Right ventricle myocardium inferior (tissue), 1 donor: Measurements from ENCODE around the gene STK25. TPM values are rescaled to one million over a fixed set of nuclear protein-coding genes. Genes with fewer than 3 reads are reported as not detected.
"Not testable (repeated sequence)": the region's sequence is repeated elsewhere in the genome, so short reads cannot be mapped to it uniquely, and the experiment has no call there.

Experiments used
- ATAC-seq: fragments of 200-7000 bp; cut with Tn5 transposase; one replicate; pipeline ENCODE4 v1.9.1; 2020; ENCODE audit warnings: mild to moderate bottlenecking, moderate library complexity
- DNase-seq: peaks from one replicate; pipeline ENCODE4 v3.0.0; 2021; ENCODE audit errors: missing footprints
- intact Hi-C: fragments of 100-400 bp; cut with DNase I; formaldehyde crosslinking; loops from one replicate; pipeline ENCODE4 v1.11.0; 2022
- total RNA-seq: library from RNA; stranded (reverse); fragmentation: NEBNext Ultra II Directional; extraction: Animal tissue kit (Norgen Biotek cat#: 25700); gene quantifications from one replicate; pipeline ENCODE4 v1.2.1, GENCODE V29; 2021
- donor health status: DM: no; HTN: yes; CAD: no; lungs with severe emphysema.

Gene STK25
- total RNA-seq, 1 donor from 2014 or later = 97.4 TPM

DNA sequence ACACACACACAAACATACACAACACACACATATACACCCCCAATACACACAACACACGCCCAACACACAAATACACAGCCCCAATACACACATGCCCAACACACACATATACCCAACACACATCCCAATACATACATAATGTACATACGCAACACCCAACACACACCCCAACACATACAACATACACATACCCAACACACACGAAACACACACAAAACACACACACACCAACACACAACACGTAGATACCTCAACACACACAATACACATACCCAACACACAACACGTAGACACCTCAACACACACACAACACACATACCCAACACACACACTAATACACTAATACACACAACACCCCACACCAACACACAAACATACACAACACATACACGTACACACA is 8.9 kb upstream of the STK25 start:
- no peak for DNase-seq
- ATAC-seq = no peak
- intact Hi-C loops = no loop called here

DNA sequence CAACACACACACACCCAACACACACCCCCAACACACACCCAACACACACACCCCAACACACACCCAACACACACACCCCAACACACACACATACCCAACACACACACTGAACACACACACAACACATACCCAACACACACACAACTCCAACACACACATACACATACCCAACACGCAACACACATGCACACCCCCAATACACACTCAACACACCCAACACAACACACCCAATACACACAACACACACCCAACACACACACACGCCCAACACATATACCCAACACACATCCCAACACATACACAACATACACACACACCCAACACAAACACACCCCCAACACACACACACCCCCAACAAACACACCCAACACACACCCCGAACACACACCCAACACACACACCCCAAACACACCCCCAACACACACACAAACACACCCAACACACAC is 8.2 kb upstream of the STK25 start:
- ATAC-seq (no peak), DNase-seq (no peak)
- intact Hi-C loops = no loop called here

DNA sequence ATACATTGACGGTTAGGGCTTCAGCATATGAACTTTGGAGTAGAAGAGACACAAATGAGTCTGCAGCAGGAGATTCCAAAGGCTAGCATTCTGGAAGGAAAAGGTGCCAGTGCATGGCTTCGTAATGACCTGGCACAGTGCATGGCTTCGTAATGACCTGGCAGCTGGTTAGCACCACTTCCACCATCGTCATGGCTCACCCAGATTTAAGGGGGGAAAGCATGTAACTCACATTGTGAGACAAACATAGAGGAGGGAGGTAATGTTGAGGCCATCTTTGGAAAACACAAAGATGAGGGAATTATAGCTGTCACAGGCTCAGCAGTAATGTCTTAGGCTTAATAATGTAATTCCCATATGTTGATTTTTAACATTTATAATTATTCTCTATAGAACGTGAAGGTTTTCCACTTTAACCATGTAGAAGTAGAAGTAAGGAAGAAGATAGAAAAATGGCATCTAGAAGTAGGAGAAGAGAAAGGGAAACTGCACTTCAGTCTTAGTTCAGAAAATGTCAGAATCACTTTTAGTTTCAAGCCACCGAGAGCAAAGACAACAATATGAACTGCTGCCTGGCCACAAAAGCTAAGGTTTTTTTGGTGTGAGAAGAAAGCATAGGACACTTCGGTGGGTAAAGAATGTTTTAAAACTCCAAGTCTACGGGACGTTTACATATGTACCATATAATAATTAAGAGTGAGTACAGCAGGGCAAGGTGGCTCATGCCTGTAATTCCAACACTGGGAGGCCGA is 6.8 kb upstream of the STK25 start:
- no peak for DNase-seq
- intact Hi-C loops = no loop called here
- ATAC-seq = no peak

DNA sequence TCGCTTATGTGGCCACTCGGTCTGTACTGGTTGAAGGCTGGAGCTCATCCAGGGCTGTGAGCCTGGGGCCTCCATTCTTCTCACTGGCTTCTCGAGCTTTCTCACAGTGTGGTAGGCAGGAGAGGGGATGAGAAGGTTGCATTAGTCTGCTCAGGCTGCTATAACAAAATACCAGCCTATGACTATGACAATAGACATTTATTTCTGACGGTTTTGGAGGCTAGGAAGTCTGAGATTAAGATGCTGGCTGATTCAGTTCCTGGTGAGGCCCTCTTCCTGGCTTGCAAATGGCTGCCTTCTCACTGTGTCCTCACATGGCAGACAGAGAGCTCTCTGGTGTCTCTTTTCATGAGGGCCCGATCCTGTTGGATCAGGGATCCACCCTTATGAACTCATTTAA is 6.2 kb upstream of the STK25 start:
- intact Hi-C loops = no loop called here
- ATAC-seq (no peak), DNase-seq (peak; percentile 13)

DNA sequence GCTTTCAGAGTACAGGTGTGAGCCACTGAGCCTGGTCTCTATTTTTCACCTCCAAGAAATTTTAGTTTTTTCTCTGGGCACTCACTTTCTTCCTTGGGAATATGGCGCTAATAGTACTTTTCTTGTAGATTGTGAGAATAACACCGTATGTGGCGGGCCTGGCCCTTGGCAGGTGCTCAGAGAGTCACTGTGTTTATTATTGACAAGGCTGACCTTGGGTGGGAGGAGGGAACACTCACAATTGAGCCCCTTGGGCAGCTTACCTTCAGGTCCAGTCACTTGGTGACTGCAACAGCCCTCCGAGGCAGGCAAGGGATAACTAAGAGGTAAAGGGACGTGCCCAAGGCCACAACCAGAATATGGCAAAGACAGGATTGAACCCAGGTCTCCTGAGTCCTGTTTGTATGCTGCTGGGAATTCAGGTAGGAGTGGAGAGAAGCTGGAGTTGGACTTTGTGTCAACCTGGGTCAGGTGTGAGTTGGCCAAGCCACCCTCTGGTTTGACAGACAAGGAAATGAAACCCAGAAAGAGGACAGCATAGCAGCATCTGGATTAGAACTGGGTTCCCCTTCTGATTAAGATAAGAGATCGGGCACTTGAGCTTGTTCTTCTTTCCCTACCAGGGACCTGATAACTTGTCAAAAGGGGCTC is 2.8 kb upstream of the STK25 start:
- intact Hi-C loops = no loop called here
- ATAC-seq = no peak
- peak; percentile 21 for DNase-seq

DNA sequence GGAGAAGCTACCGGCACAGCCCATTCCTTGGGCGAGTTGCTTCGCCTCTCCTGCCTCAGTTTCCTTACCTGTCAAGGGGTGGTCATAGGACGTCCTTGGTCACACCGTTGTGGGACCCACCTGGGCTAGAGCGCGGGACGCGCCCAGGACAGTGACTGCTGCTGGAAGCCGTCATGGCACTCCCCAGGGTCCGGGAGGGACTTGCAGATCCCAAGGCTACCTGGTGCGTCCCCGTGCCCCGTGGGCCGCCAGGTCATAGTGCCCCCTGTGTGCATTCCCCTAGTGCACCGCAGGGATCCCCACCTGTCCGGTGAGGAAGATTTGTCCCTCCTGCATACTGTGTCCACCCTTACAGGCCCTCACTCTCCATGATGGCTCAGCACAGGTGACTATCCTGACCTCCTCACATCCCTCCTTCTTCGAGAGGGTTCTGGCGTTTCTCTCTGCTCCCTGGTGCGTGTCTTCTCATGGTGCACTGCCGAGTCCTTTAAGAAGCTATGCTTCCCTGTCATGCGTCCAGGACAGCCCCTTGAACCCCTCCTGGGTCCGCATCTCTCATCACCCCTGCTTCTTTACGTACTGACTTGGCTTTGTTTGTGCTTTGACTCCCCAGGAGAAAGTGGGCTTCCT is 886 bp upstream of the STK25 start:
- ATAC-seq (no peak), DNase-seq (no peak)
- intact Hi-C loops = loop anchor here (5.0 kb wide), 3 partner anchors 103 to 192 kb away; partner anchors contain the start of genes FARP2, HDLBP and SEPTIN2

DNA sequence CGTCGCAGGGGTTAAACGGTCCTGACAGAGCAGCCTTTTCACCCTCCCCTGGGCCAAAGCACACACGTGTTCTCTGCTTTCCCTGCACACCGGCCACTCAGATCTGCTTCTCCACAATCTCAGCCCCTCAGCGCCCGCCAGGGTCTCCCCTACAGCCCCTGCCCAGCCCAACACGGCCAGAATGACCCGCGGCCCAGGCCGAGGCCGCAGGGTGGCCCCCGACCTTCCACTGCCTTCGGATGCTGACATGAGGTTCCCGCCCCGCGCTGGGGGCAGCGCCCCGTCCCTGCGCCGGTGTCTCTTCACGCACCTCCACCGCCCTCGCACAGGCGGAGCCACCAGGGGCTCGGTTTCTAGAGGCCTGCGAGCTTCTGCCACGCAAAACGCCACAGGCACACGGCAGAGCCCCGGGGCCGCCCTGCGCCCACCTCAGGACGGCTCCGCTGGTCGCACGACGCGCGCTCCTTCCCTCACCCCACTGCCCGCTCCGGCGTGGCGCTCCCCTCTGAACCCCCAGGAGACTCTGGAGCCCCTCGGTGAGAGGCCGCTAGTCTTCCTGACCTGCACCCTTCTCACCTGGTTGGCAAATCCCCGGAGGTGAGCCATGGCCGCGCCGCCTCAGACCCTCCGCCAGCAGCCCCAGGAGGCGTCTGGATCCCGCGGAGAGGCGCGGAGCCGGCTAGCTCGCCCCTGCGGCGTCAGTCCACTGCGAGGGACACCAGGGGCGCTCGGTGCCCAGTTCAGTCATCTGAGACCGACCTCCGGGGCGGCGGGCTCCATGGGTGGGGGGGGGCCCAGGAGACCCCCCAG is 749 bp downstream of the STK25 start:
- ATAC-seq (no peak), DNase-seq (peak; percentile 78)
- intact Hi-C loops = loop anchor here (2.0 to 5.0 kb wide), 4 partner anchors 51 to 190 kb away; partner anchors contain the start of genes BOK, FARP2, HDLBP and SEPTIN2

DNA sequence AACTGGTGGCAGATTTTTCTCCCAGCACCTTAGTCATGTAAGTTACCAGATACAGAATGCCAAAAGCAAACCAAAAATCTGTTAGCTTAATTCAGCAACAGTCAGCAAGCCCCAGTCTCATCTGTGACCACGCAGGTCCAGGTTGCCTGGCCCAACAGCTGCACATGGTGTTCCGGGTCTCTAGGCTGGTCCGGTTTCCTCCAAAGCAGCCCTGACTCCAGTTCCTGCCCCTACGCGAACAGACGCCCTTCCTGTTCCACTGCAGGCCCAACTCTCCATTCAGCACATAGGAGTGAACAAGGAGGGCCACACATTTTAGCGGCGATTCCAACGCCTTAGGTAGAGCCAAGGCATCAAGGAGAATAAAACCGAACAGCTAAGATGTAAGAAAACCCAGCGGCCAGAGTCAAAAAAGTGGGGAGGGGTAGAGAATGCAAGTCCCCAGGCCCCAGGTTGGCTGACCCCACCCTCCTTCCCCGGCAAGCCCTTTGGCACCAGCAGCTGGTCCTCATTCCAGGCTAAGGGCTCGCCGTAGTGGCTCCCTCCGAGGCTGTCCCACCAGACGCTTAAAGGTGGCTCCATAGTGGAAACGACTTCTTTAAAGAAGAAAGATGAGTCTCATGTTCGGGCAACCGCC is 1.5 kb downstream of the STK25 start:
- ATAC-seq (no peak), DNase-seq (peak; percentile 55)
- intact Hi-C loops = loop anchor here (2.0 to 5.0 kb wide), 4 partner anchors 52 to 190 kb away; partner anchors contain the start of genes BOK, FARP2, HDLBP and SEPTIN2

DNA sequence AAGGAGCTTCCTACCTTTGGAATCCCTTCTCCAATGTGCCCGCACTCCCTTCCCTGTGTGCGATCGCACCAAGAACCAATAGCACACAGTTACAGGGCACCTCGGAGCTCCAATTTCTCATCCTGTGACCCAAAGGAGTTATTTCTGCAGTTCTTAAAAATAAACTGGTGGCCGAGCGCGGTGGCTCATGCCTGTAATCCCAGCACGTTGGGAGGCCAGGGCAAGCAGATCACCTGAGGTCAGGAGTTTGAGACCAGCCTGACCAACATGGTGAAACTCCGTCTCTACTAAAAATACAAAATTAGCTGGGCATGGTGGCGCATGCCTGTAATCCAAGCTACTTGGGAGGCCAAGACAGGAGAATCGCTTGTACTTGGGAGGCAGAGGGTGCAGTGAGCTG is 2.1 kb downstream of the STK25 start:
- DNase-seq = peak; percentile 27
- intact Hi-C loops = loop anchor here (2.0 to 5.0 kb wide), 4 partner anchors 52 to 189 kb away; partner anchors contain the start of genes BOK, FARP2, HDLBP and SEPTIN2
- not testable (repeated sequence) for ATAC-seq

DNA sequence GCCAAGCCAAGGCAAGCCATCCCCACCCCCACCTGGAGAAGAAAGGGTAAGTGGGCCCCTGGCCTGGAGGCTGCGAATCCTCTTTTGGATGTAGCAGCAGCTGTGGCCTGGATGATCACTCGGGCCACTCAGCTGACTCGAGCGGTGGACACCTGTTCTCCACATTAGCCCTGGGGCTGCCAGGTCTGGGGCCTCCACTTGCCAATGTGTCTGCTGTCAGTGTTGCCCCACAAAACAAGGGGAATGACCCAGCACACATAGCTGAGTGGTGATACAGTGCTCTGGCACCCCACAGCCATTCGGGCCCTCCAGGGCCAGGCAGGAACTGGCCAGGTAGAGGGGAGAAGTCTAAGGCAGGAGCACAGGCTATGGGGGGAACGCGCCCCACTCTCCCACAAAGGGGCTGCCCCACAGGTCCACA is 2.6 kb downstream of the STK25 start:
- ATAC-seq (no peak), DNase-seq (peak; percentile 70)
- intact Hi-C loops = loop anchor here (2.0 to 5.0 kb wide), 4 partner anchors 53 to 188 kb away; partner anchors contain the start of genes BOK, FARP2, HDLBP and SEPTIN2

DNA sequence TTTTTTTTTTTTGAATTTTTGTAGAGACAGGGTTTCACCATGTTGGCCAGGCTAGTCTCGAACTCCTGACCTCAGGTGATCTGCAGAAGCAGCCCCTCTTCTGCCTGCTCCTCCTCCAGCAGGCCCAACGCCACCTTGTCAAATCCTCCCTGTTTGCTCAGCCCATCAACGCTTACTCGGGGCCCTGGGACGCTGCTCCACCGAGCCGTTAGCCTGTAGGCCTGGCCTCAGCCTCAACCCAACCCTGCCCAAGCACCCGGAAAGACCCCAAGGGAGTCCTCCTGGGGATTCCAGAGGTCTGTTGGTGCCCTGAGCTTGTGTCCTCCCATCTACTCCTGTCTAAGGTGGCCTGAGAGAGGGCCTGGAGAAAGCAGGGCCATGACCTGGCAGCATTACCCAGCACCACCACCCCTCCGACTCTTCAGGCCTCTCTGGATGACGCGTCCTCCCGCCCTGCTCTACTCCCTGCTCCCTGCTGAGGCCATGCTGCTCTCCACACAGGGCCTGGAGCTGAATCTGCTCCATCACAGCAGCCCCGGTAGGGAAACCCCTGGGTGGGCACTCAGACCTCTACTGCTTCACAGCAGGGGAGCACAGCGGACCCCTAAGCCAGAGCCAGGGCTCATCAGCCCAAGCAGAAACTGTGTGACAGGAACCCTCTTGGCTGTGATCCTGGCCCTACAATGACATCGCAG is 3.2 kb downstream of the STK25 start:
- intact Hi-C loops = loop anchor here (5.0 kb wide), 3 partner anchors 107 to 188 kb away; partner anchors contain the start of genes FARP2, HDLBP and SEPTIN2
- ATAC-seq (no peak), DNase-seq (peak; percentile 62)

DNA sequence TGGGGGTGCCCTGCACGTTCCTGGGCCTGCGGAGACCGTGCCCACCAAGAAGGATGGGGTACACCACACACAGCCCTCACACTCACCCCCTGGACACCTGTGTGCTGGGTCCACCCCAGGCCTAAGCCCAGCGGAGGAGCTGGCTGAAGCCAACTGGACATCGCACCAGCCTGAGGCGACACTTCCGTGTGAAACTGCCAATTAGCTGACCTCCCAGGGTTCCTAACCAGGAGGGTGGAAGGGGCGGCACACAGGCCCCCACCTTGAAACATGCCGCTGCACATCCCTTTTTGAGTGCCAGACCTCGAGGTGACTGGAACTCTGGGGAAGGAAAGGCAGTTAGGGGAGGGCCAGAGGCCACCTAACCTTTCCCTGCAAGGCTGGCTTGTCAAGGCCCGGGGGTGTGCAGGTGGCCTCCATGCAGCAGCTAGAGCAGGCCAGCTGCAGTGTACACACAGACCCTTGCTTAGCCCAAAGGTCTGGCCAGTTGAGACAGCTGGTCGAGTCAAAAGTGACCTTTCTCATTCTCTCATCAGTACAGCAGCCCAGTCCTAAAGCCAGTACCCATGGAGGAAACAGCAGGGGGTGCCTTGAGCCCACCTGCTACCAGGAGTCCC is 4.5 kb downstream of the STK25 start:
- peak; percentile 41 for DNase-seq
- intact Hi-C loops = no loop called here
- ATAC-seq = no peak

DNA sequence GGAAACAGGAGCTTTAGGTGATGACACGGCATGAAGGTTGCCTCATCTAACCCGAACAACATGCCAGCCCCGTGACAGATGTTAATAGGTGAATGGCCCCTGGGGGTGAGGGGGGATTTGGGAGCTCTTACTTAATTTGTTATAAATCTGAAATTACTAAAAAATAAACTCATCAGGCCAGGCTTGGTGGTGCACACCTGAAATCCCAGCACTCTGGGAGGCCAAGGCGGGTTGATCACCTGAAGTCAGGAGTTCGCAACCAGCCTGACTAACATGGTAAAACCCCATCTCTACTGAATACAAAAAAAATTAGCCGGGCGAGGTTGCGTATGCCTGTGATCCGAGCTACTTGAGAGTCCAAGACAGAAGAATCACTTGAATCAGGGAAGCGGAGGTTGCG is 6.1 kb downstream of the STK25 start:
- ATAC-seq = no peak
- peak; percentile 14 for DNase-seq
- intact Hi-C loops = no loop called here

DNA sequence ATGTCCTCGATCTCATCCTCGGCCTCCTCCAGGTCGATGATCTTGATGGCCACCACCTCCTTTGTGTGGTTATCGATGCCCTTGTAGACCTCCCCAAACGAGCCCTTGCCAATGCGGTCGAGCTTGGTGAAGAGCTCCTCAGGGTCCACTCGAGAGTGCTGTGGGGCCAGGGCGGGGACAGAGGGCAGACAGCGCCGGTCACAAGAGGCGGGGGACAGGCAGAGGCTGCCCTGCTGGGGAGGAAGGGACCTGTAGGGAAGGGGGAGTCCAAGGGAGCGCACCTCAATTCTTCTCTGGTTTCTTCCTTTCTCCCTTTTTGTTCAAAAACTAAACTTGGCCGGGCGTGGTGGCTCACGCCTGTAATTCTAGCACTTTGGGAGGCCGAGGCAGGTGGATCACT is 6.8 kb downstream of the STK25 start:
- intact Hi-C loops = no loop called here
- peak; percentile 57 for DNase-seq
- ATAC-seq = no peak

DNA sequence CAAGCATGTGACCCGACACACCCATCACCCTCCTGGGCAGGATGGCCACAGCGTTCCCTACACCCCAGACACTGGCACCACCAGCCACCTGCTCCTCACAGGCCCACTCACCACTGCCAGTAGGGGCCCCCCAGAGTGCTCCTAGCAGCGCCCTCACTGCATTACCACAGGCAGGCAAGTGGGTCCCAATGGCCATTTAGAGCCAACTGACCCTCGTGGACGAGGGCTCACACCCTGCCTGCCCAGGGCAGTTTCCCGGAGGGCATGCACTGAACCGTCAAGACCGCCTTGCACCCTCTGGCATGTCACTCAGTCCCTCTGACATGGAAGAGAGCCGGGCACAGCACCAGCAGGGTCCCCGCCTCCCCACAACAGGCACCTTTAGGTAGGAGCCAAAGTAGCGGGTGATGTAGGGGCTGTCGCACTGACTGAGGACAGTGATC is 7.3 kb downstream of the STK25 start:
- intact Hi-C loops = no loop called here
- no peak for ATAC-seq

DNA sequence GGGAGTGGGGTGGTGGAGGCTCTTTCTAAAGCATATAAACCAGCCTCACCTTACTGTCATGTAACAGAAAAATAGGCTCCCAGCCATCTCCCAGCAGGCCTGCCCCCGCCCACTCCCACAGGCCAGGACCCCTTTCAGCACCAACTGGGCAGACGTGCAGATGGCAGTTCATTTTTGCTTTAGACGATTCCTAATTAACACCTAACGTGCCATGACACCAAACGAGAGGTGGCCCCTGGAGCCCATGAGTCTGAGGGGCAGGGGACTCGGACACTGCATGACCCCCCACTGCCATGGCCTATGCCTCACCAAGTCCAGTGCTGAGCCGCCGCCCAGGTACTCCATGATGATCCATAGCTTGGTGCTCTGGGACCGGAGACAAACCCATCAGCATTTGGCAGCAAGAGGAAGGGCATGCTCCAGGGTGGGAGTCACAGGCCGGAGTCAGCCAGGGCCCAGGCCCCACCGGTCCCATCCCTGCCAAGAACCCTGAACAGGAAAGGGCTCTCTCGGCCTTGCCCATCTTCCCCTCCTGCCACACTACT is 7.9 kb downstream of the STK25 start:
- DNase-seq (peak; percentile 50), ATAC-seq (no peak)
- intact Hi-C loops = no loop called here

More for the DNA sequence above, 7.3 kb downstream of the STK25 start:
- DNase-seq = peak; percentile 49

DNA sequence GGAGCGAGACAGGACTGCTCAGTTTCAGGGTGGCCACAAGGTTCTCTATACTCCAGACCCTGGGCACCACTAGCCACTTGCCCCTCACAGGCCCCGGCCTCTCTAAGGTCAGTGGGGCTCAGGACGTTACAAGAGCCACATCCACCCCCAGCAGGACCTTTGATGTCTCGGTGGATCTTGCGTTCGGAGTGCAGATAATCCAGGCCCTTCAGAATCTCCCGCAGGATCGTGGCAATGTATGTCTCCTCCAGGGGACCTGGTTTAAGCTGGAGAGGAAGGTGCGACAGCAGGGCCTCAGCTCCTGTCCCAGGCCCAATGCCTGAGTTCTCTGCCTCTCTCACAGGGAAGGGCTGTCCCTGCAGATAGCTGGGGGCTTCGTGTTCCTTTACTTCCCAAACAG is 8.4 kb downstream of the STK25 start:
- intact Hi-C loops = no loop called here
- DNase-seq = peak; percentile 28

More for the DNA sequence above, 8.4 kb downstream of the STK25 start:
- no peak for ATAC-seq
